BLaER1 treated with 17β-estradiol and CSF1 and Interleukin-3, amounts not matched to agents 10 nM and 100 nM (cell line): Measurements from ENCODE around the gene MAML3.

ENCODE experiments used
- H3K27ac ChIP-seq, 11 experiments: shearing (Covaris generic); formaldehyde crosslinking; 2 replicates each; pipeline ENCODE4 v1.8.1; 2022
- H3K27me3 ChIP-seq, 11 experiments: shearing (Covaris generic); formaldehyde crosslinking; 2 replicates each; pipeline ENCODE4 v1.8.1; 2022
- H3K36me3 ChIP-seq, 11 experiments: shearing (Covaris generic); formaldehyde crosslinking; 2 replicates each; pipeline ENCODE4 v1.8.1; 2022
- H3K4me1 ChIP-seq, 10 experiments: shearing (Covaris generic); formaldehyde crosslinking; 2 replicates each; pipeline ENCODE4 v1.8.1; 2022
- H3K4me2 ChIP-seq, 11 experiments: shearing (Covaris generic); formaldehyde crosslinking; 2 replicates each; pipeline ENCODE4 v1.8.1; 2022
- H3K4me3 ChIP-seq, 10 experiments: shearing (Covaris generic); formaldehyde crosslinking; 2 replicates each; pipeline ENCODE4 v1.8.1; 2022
- H3K9ac ChIP-seq, 11 experiments: shearing (Covaris generic); formaldehyde crosslinking; 2 replicates each; pipeline ENCODE4 v1.8.1; 2022
- H3K9me3 ChIP-seq, 11 experiments: shearing (Covaris generic); formaldehyde crosslinking; replicated peaks in 1 of 11; 2 replicates each; pipeline ENCODE4 v1.8.1; 2022
- H4K20me1 ChIP-seq, 11 experiments: shearing (Covaris generic); formaldehyde crosslinking; 2 replicates each; pipeline ENCODE4 v1.8.1; 2022
- Cebpa-rat ChIP-seq, 11 experiments: shearing (Covaris generic); IDR thresholded peaks; 2 replicates each; pipeline ENCODE4 v1.8.1; 2022

Gene MAML3

DNA sequence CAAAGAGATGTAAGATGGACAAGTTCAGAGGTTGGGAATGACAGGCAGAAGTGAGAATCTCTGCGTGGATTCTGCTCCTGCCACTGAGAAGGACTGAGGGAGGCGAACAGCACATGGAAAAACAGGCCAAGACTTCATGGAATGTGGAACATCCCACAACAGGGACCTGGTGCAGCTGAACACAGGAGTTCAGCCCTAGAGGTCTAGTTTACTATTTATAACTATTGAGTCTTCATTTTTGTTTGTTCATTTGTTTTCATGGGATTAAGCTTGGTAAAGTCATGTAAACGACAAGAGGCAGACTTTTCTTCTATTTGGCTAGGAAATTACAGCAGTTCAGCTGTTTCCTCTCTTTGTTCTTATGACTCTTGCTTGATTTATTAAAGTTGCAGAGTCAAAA, 234.5 kb downstream of the MAML3 start:
- Histone ChIP-seq H3K4me1 (peaks cover 0 to 47% (median 14%) of the 10 kb centered on the region in 10 experiments; a peak in 17 of 20 replicates), H3K27me3 (no peaks in the 10 kb centered on the region), H4K20me1 (peaks cover 0 to 69% (median 18%) of the 10 kb centered on the region in 11 experiments; a peak in 10 of 22 replicates), H3K27ac (0 out of 22 replicates have a peak overlapping the region, but pooled peaks of 1 of the 11 experiments have one; percentile 2), H3K36me3 (no peaks in the 10 kb centered on the region; a peak in 1 of 22 replicates), H3K9me3 (no peaks in the 10 kb centered on the region), H3K4me3 (no peak overlapping the region), H3K4me2 (peak overlapping the region in 4 of 11 experiments; percentile 2 to 34 (median 13); a peak in 6 of 22 replicates), H3K9ac (no peak overlapping the region)
- TF ChIP-seq Cebpa-rat (IDR thresholded peaks at IDR 0.05), result no peak

DNA sequence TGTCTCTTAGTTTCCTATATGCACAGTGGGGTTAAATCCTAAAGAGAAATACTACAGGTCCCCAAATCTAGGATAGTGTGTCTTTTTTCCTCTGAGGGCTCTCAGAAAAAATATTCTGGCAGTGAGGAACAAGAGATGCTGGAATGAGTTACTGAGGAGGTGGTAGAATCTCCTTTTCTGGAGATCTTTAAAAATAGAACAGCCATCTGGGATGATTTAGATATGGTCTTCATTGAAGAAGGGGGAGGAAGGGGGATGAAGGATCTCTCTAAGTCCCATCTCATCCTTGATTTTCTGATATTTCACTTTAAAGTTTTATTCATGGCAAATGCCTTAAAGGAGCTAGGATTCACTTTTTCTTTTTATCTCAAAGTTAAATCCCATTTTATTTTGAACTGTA, 235.0 kb downstream of the MAML3 start:
- Histone ChIP-seq H3K27ac (no peak overlapping the region), H3K4me2 (peak overlapping the region in 3 of 11 experiments; percentile 4 to 34 (median 22); a peak in 2 of 22 replicates), H4K20me1 (peaks cover 0 to 65% (median 18%) of the 10 kb centered on the region in 11 experiments; a peak in 10 of 22 replicates), H3K36me3 (no peaks in the 10 kb centered on the region; a peak in 1 of 22 replicates), H3K4me1 (peaks cover 0 to 47% (median 14%) of the 10 kb centered on the region in 10 experiments; a peak in 14 of 20 replicates), H3K4me3 (no peak overlapping the region), H3K9me3 (no peaks in the 10 kb centered on the region), H3K9ac (no peak overlapping the region), H3K27me3 (no peaks in the 10 kb centered on the region)
- TF ChIP-seq Cebpa-rat (IDR thresholded peaks at IDR 0.05), result no peak

DNA sequence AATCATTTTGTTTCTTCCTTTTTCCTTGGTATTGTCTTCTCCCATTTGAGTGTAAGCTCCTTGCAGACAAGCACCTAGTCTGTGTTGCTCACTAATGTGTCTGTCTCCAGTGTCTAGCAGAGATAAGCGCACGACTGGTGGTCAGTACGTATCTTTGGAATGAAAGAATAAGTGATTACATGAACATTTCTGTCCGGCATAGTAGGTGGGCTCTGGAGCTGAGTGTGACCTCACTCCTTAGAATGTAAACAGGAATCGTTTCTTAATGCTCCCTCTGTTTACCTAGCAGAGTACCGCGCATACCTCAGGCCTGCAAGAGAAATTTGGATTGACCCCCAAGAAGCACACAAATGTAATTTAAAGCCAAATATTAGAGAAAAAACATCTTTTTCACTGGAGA, 235.4 kb downstream of the MAML3 start:
- Histone ChIP-seq H3K36me3 (no peaks in the 10 kb centered on the region; a peak in 1 of 22 replicates), H3K9ac (no peak overlapping the region), H3K9me3 (no peaks in the 10 kb centered on the region), H3K27me3 (no peaks in the 10 kb centered on the region), H3K4me1 (peaks cover 0 to 51% (median 14%) of the 10 kb centered on the region in 10 experiments; a peak in 14 of 20 replicates), H3K4me2 (no peak overlapping the region), H4K20me1 (peaks cover 0 to 60% (median 18%) of the 10 kb centered on the region in 11 experiments; a peak in 10 of 22 replicates), H3K27ac (no peak overlapping the region), H3K4me3 (no peak overlapping the region)
- TF ChIP-seq Cebpa-rat (IDR thresholded peaks at IDR 0.05), result no peak

DNA sequence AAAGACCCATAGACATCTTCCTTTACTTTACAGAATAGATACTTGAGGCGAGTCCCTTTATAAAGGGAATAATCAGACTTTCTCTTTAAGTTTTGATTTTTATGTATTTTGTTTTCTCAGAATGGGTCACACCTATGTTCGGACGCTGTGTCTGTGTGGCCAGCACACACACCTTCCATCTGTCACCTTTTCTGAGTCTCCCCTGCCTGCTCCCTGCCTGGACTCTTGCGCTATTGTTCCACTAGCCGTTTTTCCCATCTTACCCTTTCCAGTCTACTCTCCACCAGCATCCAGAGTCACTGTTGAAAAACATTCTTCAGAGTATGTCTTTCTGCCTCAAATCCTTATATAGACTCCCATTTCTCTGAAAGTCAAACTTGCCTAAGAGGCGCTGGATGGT, 236.1 kb downstream of the MAML3 start:
- H3K4me2 ChIP-seq, result no peak overlapping the region
- no peak overlapping the region for H3K9ac ChIP-seq
- no peak overlapping the region for H3K4me3 ChIP-seq
- no peaks in the 10 kb centered on the region for H3K27me3 ChIP-seq
- H4K20me1 ChIP-seq, result peaks cover 0 to 57% (median 16%) of the 10 kb centered on the region in 11 experiments; a peak in 10 of 22 replicates
- H3K27ac ChIP-seq, result no peak overlapping the region; a peak in 1 of 22 replicates
- H3K36me3 ChIP-seq, result no peaks in the 10 kb centered on the region; a peak in 1 of 22 replicates
- TF ChIP-seq Cebpa-rat (IDR thresholded peaks at IDR 0.05), result no peak
- no peaks in the 10 kb centered on the region for H3K9me3 ChIP-seq
- H3K4me1 ChIP-seq, result peaks cover 0 to 50% (median 14%) of the 10 kb centered on the region in 10 experiments; a peak in 14 of 20 replicates

DNA sequence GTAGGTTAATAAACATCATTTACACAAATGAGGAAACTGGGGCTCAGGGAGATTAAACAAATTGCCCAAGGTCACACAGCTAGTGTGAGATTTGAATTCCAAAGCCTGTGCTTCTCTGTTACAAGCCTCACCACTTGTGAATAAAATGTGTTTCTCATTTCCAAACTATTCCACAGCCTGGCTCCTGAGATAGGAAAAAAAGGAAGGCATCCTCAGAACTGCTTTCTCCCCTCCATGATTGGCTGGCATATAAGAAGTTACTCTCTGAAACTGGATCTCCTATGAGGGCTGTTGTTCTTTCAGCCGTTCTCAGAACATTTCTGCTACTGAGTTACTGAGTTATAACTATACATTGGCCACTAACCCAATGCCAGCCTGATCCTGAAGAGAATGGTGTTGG, 237.9 kb downstream of the MAML3 start:
- Histone ChIP-seq H3K9ac (no peak overlapping the region), H3K27ac (no peak overlapping the region), H3K27me3 (no peaks in the 10 kb centered on the region), H3K9me3 (no peaks in the 10 kb centered on the region), H3K36me3 (no peaks in the 10 kb centered on the region; a peak in 1 of 22 replicates), H3K4me3 (no peak overlapping the region), H3K4me2 (no peak overlapping the region), H3K4me1 (peaks cover 0 to 36% (median 13%) of the 10 kb centered on the region in 10 experiments; a peak in 14 of 20 replicates), H4K20me1 (peaks cover 0 to 47% (median 6%) of the 10 kb centered on the region in 11 experiments; a peak in 8 of 22 replicates)
- TF ChIP-seq Cebpa-rat (IDR thresholded peaks at IDR 0.05), result no peak

DNA sequence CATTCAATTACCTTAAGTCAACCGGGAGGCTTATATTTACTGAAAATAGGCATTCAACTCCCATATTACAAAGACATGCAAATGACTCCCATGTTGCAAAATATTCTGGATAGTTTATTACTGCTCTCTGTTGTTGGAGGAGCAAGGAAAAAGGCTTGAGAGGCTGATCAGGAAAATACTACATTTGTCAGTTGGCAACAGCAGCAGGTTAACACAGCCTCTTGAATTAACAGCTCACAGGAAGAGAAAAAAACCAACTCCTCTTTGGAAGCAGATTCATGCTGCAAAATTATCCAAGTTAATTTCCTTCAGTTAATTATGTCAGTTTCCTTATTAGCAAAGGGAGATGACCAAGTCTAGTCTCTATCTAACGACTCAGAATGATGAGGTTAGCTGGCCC, 238.9 kb downstream of the MAML3 start:
- H3K4me1 ChIP-seq, result peaks cover 0 to 36% (median 6%) of the 10 kb centered on the region in 10 experiments; a peak in 13 of 20 replicates
- no peak overlapping the region for H3K9ac ChIP-seq
- no peak overlapping the region for H3K4me2 ChIP-seq
- no peaks in the 10 kb centered on the region for H3K9me3 ChIP-seq
- no peaks in the 10 kb centered on the region for H3K27me3 ChIP-seq
- TF ChIP-seq Cebpa-rat (IDR thresholded peaks at IDR 0.05), result no peak
- no peaks in the 10 kb centered on the region; a peak in 1 of 22 replicates for H3K36me3 ChIP-seq
- peaks cover 0 to 37% (median 0%) of the 10 kb centered on the region in 11 experiments; a peak in 5 of 22 replicates for H4K20me1 ChIP-seq
- no peak overlapping the region for H3K27ac ChIP-seq
- no peak overlapping the region for H3K4me3 ChIP-seq

DNA sequence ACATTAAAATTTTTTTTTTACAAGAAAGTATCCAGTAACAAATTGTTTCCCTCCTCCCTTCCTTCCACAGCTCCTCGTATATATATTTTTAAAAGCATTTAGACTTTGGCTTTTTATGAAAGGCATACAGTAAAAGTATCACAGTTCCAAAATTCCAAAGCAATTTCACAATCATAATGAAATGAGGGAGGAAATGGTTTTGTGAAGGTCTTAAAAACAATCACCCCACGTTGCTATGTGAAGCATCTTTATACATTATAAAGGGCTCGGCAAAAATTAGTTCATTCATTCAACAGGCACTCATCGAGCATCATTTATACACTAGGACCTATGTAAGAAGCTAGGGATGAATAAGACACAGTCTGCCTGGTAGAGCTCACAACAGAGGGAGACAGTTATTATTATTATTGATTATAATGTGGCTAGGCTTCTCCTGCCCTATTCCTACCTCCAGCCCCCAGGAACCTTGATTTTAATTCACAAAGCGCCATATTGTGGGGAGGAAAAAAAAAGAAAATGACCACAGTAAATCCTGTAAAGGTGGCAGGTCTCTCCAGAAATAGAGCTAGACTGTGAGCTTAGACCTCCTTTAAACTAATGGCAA, 239.9 kb downstream of the MAML3 start:
- H3K9ac ChIP-seq, result no peak overlapping the region
- H4K20me1 ChIP-seq, result peaks cover 0 to 42% (median 0%) of the 10 kb centered on the region in 11 experiments; a peak in 3 of 22 replicates
- H3K27me3 ChIP-seq, result no peaks in the 10 kb centered on the region
- no peaks in the 10 kb centered on the region for H3K9me3 ChIP-seq
- no peak for TF ChIP-seq Cebpa-rat (IDR thresholded peaks at IDR 0.05)
- no peaks in the 10 kb centered on the region; a peak in 1 of 22 replicates for H3K36me3 ChIP-seq
- H3K4me2 ChIP-seq, result 0 out of 22 replicates have a peak overlapping the region, but pooled peaks of 1 of the 11 experiments have one; percentile 23
- H3K27ac ChIP-seq, result no peak overlapping the region
- no peak overlapping the region for H3K4me3 ChIP-seq
- H3K4me1 ChIP-seq, result peaks cover 0 to 28% (median 0%) of the 10 kb centered on the region in 10 experiments; a peak in 6 of 20 replicates

DNA sequence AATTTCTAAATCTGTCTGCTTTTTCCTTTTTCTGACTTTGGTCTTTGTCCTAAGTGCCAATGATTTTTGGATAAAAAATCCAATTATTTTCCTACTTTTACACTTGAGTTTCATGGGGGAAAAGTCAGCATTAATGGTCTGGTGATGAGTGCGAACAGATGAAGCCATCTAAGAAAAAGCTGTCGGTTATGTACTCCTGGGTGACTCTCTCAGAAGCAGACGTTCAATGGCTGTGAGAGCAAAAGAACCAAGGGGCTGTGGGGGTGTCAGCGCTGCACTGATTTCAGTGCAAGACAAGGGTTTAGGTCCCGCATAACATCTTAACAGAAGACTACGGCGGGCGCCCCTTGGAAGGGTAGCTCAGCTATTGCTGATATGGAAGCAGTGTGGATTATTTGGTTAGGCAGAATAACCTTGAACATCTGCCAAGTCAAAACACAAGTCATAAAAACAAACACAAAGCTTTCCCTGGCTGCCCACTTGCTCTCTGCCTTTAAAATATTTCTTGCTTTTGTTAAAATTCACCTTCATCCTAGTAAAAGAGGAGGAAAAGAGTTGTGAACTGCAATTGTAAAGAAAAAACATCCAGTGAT, 240.5 kb downstream of the MAML3 start:
- no peaks in the 10 kb centered on the region for H3K27me3 ChIP-seq
- no peak overlapping the region for H3K4me2 ChIP-seq
- no peak for TF ChIP-seq Cebpa-rat (IDR thresholded peaks at IDR 0.05)
- no peak overlapping the region for H3K4me3 ChIP-seq
- H3K36me3 ChIP-seq, result no peaks in the 10 kb centered on the region; a peak in 1 of 22 replicates
- H3K9me3 ChIP-seq, result no peaks in the 10 kb centered on the region
- H4K20me1 ChIP-seq, result peaks cover 0 to 42% (median 0%) of the 10 kb centered on the region in 11 experiments; a peak in 3 of 22 replicates
- H3K27ac ChIP-seq, result no peak overlapping the region
- H3K4me1 ChIP-seq, result peaks cover 0 to 27% (median 0%) of the 10 kb centered on the region in 10 experiments; a peak in 6 of 20 replicates
- H3K9ac ChIP-seq, result no peak overlapping the region

DNA sequence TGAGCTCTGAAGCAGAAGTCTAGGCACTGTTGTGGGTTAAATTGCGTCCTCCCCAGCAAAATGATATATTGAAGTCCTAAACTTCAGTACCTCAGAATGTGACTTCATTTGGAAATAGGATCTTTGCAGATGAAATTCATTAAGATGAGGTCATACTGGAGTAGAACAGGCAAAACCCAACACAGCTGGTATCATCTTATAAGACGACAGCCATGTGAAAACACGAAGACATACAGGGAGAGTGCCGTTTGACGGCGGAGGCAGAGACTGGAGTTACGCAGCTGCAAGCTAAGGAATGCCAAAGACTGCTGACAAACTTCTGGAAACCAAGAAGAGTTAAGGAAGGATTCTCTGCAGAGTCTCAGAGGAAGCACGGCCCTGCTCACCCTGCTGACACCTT, 241.5 kb downstream of the MAML3 start:
- TF ChIP-seq Cebpa-rat (IDR thresholded peaks at IDR 0.05), result no peak

More for the DNA sequence above, 241.5 kb downstream of the MAML3 start:
- Histone ChIP-seq H3K27me3 (no peaks in the 10 kb centered on the region), H4K20me1 (peaks cover 0 to 46% (median 0%) of the 10 kb centered on the region in 11 experiments; a peak in 4 of 22 replicates), H3K4me2 (no peak overlapping the region), H3K4me3 (no peak overlapping the region), H3K9me3 (no peaks in the 10 kb centered on the region), H3K9ac (no peak overlapping the region), H3K27ac (no peak overlapping the region), H3K36me3 (no peaks in the 10 kb centered on the region), H3K4me1 (peaks cover 0 to 27% (median 0%) of the 10 kb centered on the region in 10 experiments; a peak in 6 of 20 replicates)
